ENCODE measurements around the gene ASF1A. TPM values are rescaled to one million over a fixed set of nuclear protein-coding genes. Genes with fewer than 3 reads are reported as not detected.

ASF1A gene
- total RNA-seq, 1 experiment from 2014 or later = 34.4 TPM

DNA sequence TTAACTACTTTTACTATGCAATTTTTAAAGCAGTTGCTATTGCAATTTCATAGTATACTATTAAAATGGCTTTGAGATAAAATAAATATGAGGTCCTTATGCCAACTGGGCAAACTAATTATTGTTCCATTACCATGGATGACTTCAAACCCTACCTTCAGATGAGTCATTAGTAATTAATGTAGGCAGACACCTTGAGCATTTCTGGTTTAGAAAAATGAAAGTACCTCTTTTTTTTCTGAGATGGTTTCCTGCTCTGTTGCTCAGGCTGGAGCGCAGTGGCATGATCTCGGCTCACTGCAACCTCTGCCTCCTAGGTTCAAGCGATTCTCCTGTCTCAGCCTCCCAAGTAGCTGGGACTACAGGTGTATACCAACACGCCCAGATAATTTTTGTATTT lies 11.9 kb downstream of the ASF1A start:
- no peak overlapping the region for H3K4ac ChIP-seq (ENCODE audit: low read depth, low read length)
- H3K4me2 ChIP-seq (ENCODE audit: insufficient read depth, insufficient read length, low read length) = no peak overlapping the region
- H3K4me3 Mint-ChIP-seq = no peak overlapping the region
- peaks cover 4% of the 10 kb centered on the region; the same call in 1 of the 2 replicates for H3K79me2 ChIP-seq (ENCODE audit: insufficient read depth, low read length)
- no peak for DNase-seq
- no peaks in the 10 kb centered on the region for H3K27me3 Mint-ChIP-seq (ENCODE audit: low read depth)
- no peak overlapping the region for H3K18ac ChIP-seq (ENCODE audit: insufficient read length, low read depth, low read length)
- H2AK5ac ChIP-seq (ENCODE audit: insufficient read length, low read length) = no peak overlapping the region
- H3K4me1 Mint-ChIP-seq = peaks cover 0 to 10% of the 10 kb centered on the region in 2 experiments; a peak in 2 of 4 replicates
- H2AFZ ChIP-seq (ENCODE audit: low read length) = no peak overlapping the region
- H2BK15ac ChIP-seq (ENCODE audit: low read depth, low read length) = no peak overlapping the region
- no peak overlapping the region for H3K23ac ChIP-seq (ENCODE audit: insufficient read length, low read depth, low read length)
- H2BK12ac ChIP-seq (ENCODE audit: insufficient read length, low read depth, low read length) = no peak overlapping the region
- H3K79me1 ChIP-seq (ENCODE audit: insufficient read depth, low read depth, low read length, poor library complexity, severe bottlenecking) = no peaks in the 10 kb centered on the region
- peaks cover 34 to 82% (median 81%) of the 10 kb centered on the region in 3 experiments for H3K36me3 Mint-ChIP-seq (ENCODE audit: insufficient read depth in 1 of 3, low read depth in 3 of 3)
- no peak overlapping the region for H2BK120ac ChIP-seq (ENCODE audit: low read depth, low read length, poor library complexity, severe bottlenecking)
- H2BK20ac ChIP-seq (ENCODE audit: low read depth, low read length, poor library complexity, severe bottlenecking) = no peak overlapping the region
- no peaks in the 10 kb centered on the region for H4K20me1 ChIP-seq (ENCODE audit: control insufficient read depth, insufficient read depth, insufficient read length)
- H2BK5ac ChIP-seq (ENCODE audit: insufficient read length, low read length) = no peak overlapping the region
- no peak overlapping the region for H4K5ac ChIP-seq (ENCODE audit: insufficient read length, low read depth, low read length)
- no peak overlapping the region for H3K14ac ChIP-seq (ENCODE audit: insufficient read depth, low read length)
- no peaks in the 10 kb centered on the region for H3K9me3 Mint-ChIP-seq
- no peaks in the 10 kb centered on the region for H3K23me2 ChIP-seq (ENCODE audit: insufficient read length, low read depth, low read length, poor library complexity, severe bottlenecking)
- no peak overlapping the region for H3T11ph ChIP-seq (ENCODE audit: low read length)
- H3K27ac ChIP-seq (ENCODE audit: insufficient read length, low read depth, low read length) = no peak overlapping the region
- no peak overlapping the region for H3K27ac Mint-ChIP-seq
- no peak overlapping the region for H3K56ac ChIP-seq (ENCODE audit: insufficient read length, low read depth, low read length)
- H4K91ac ChIP-seq (ENCODE audit: insufficient read length, low read depth, low read length) = no peak overlapping the region
- no peaks in the 10 kb centered on the region for H3K9me3 ChIP-seq (ENCODE audit: control insufficient read depth, low read depth, low read length)
- no peaks in the 10 kb centered on the region for H3K27me3 ChIP-seq (ENCODE audit: insufficient read depth, low read length)
- WGBS (ENCODE audit: extremely low coverage, insufficient read length, low lambda C conversion rate) = no CpG with 5 or more reads among the region's 4 CpGs
- H4K8ac ChIP-seq (replicated peaks; ENCODE audit: insufficient read length, low read depth, low read length) = no peak overlapping the region
- TF ChIP-seq, protein P1, sequence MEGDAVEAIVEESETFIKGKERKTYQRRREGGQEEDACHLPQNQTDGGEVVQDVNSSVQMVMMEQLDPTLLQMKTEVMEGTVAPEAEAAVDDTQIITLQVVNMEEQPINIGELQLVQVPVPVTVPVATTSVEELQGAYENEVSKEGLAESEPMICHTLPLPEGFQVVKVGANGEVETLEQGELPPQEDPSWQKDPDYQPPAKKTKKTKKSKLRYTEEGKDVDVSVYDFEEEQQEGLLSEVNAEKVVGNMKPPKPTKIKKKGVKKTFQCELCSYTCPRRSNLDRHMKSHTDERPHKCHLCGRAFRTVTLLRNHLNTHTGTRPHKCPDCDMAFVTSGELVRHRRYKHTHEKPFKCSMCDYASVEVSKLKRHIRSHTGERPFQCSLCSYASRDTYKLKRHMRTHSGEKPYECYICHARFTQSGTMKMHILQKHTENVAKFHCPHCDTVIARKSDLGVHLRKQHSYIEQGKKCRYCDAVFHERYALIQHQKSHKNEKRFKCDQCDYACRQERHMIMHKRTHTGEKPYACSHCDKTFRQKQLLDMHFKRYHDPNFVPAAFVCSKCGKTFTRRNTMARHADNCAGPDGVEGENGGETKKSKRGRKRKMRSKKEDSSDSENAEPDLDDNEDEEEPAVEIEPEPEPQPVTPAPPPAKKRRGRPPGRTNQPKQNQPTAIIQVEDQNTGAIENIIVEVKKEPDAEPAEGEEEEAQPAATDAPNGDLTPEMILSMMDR (conservative IDR thresholded peaks at IDR 0.05) = no peak
- no peaks in the 10 kb centered on the region for H3K4me1 ChIP-seq (ENCODE audit: insufficient read depth, low read length)
- H3K9ac ChIP-seq (ENCODE audit: extremely low read depth, insufficient read length, low read length) = no peak overlapping the region
